Activated CD4-positive, alpha-beta T cell treated with anti-CD3 and anti-CD28 coated beads, Interleukin-2, amount 50 U/mL, for 24 hours (primary cell): Measurements from ENCODE around the gene SEPTIN12.

Experiments used
- DNase-seq, 2 donors: peaks; one replicate each; pipeline ENCODE4 v3.0.0-alpha.2; 2020; ENCODE audit warnings: low read depth in 1 of 2, low spot score in 1 of 2

SEPTIN12 gene

DNA sequence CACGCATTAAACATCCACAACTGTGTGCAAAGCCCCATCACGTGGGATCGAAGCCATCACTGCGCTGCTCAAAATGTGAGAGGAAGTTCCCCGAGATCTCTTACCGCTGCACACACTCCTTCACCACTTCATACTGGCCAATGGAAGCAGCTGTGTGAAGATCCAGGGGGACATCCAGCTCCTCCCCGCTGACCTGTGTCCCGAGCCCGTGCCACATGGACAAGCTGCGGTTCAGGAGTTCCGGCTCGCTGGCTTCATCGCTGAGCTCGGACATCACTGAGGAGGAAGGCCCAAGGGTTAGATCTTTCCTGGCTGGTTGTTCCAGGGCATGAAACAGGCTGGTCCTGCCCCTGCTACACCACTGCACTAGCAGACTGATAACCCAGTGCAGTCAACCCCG is 58.3 kb downstream of the SEPTIN12 start:
- no peak for DNase-seq

DNA sequence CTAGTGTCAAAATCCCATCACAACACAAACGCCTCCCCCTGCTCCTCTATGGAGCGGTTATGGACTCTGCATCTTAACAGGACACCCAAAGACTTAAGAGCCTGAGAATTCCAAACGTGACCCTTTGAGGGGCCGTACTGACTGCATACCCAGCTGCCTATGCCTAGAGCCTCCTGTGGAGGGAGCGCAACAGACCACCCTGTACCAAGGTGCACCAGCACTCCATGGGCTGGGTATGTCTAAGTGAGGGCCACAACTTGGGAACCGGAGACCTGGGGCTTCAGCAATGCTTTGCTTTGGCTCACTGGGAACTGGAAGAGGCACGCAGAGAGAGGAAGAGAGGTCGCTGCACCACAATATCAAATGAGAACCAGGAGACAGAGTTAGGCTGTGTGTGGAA is 59.5 kb downstream of the SEPTIN12 start:
- DNase-seq, result no peak
